Fibroblast of lung (primary cell): ENCODE results near the gene MBNL1. TPM values are rescaled to one million over a fixed set of nuclear protein-coding genes. Genes with fewer than 3 reads are reported as not detected.

Source experiments
- DNase-seq, 2 donors: peaks; one replicate each; pipeline versions ENCODE4 v3.0.0 to v3.0.0-alpha.2; 2010; ENCODE audit warnings: low read depth in 2 of 2
- H2AFZ ChIP-seq: 2 replicates; pipeline ENCODE4 v1.5.1; 2012; ENCODE audit warnings: low read length, control low read depth, inconsistent platforms
- H3K27ac ChIP-seq: 2 replicates; pipeline ENCODE4 v1.5.1; 2011; ENCODE audit warnings: low read length, control low read depth; ENCODE audit not compliant: insufficient read depth
- H3K27me3 ChIP-seq: 2 replicates; pipeline ENCODE4 v1.5.1; 2011; ENCODE audit warnings: mild to moderate bottlenecking, low read length; ENCODE audit not compliant: control insufficient read depth, insufficient read depth
- H3K36me3 ChIP-seq: 2 replicates; pipeline ENCODE4 v1.5.1; 2011; ENCODE audit warnings: low read length; ENCODE audit not compliant: control insufficient read depth, insufficient read depth
- H3K4me1 ChIP-seq: 2 replicates; pipeline ENCODE4 v1.5.1; 2011; ENCODE audit warnings: low read length; ENCODE audit not compliant: control insufficient read depth, insufficient read depth; ENCODE audit errors: extremely low read depth
- H3K4me2 ChIP-seq: 2 replicates; pipeline ENCODE4 v1.5.1; 2011; ENCODE audit warnings: low read length, control low read depth; ENCODE audit not compliant: insufficient read depth; ENCODE audit errors: extremely low read depth
- H3K4me3 ChIP-seq, 4 experiments: fragments of 200-600 bp in 1 of 4; sonication (generic) in 1 of 4; replicated peaks in 1 of 4; 2 replicates each; pipeline ENCODE4 v1.5.1; 2011 to 2016; ENCODE audit warnings: low read length in 4 of 4, low read depth in 3 of 4, mild to moderate bottlenecking in 3 of 4, control low read depth in 2 of 4, inconsistent platforms in 1 of 4, mixed read lengths in 1 of 4; ENCODE audit not compliant: insufficient read depth in 1 of 4; ENCODE audit errors: control extremely low read depth in 1 of 4
- H3K79me2 ChIP-seq: 2 replicates; pipeline ENCODE4 v1.5.1; 2012; ENCODE audit warnings: mild to moderate bottlenecking, low read length, inconsistent platforms; ENCODE audit not compliant: control insufficient read depth, insufficient read depth
- H3K9ac ChIP-seq: 2 replicates; pipeline ENCODE4 v1.5.1; 2011; ENCODE audit warnings: mild to moderate bottlenecking, low read length, control low read depth; ENCODE audit not compliant: insufficient read depth
- H3K9me3 ChIP-seq: 2 replicates; pipeline ENCODE4 v1.5.1; 2012; ENCODE audit warnings: low read depth, low read length; ENCODE audit not compliant: control insufficient read depth, insufficient read depth
- H4K20me1 ChIP-seq: 2 replicates; pipeline ENCODE4 v1.5.1; 2011; ENCODE audit warnings: low read length; ENCODE audit not compliant: control insufficient read depth, insufficient read depth; ENCODE audit errors: extremely low read depth
- CTCF ChIP-seq, 2 donors: IDR thresholded peaks in 1 of 2; conservative IDR thresholded peaks in 1 of 2; 1 replicate in 1 of 2; 2 replicates in 1 of 2; pipeline ENCODE4 v1.5.1; 2011 to 2012; ENCODE audit warnings: low read length in 2 of 2, control low read depth in 1 of 2, inconsistent platforms in 1 of 2, low read depth in 1 of 2, mild to moderate bottlenecking in 1 of 2
- EZH2 ChIP-seq: IDR thresholded peaks from 2 replicates; pipeline ENCODE4 v1.5.1; 2012; ENCODE audit warnings: low read length, control low read depth, mild to moderate bottlenecking; ENCODE audit errors: missing control alignments
- polyA plus RNA-seq, 2 donors: library from polyadenylated mRNA; depleted of rRNA in 1 of 2; stranded (reverse) in 1 of 2; unstranded in 1 of 2; fragments of >200 nt; gene quantifications; 2 replicates each; pipeline ENCODE4 v1.2.1, GENCODE V29; 2011 to 2012; ENCODE audit warnings: missing spikeins in 1 of 2
- total RNA-seq: library from RNA; depleted of rRNA; stranded (reverse); fragments of >200 nt; gene quantifications from 2 replicates; pipeline ENCODE4 v1.2.1, GENCODE V29; 2014

MBNL1 gene
- total and polyA plus RNA-seq, 2 donors (not counting 1 experiment from before 2014, with no cell fraction given) = 150 to 213 TPM

GRCh38 chr3:152497890-152498289 lies 229.2 kb downstream of the MBNL1 start:
- Histone ChIP-seq H3K9me3 (no peaks in the 10 kb centered on the region), H3K4me2 (no peak overlapping the region)

GRCh38 chr3:152499791-152500385 lies 231.2 kb downstream of the MBNL1 start:
- Histone ChIP-seq H3K36me3 (no peaks in the 10 kb centered on the region), H3K9ac (no peak overlapping the region), H4K20me1 (no peaks in the 10 kb centered on the region), H3K79me2 (no peaks in the 10 kb centered on the region), H3K27me3 (no peaks in the 10 kb centered on the region), H3K4me2 (no peak overlapping the region), H3K27ac (no peak overlapping the region), H3K4me1 (no peaks in the 10 kb centered on the region), H2AFZ (no peak overlapping the region), H3K9me3 (no peaks in the 10 kb centered on the region), H3K4me3 (no peak overlapping the region)
- no peak for TF ChIP-seq EZH2
- TF ChIP-seq CTCF (conservative IDR thresholded peaks at IDR 0.05 in 1 of 2, IDR thresholded peaks at IDR 0.05 in 1 of 2; ENCODE audit: low read depth in 1 of 2, low read length in 2 of 2) = no peak
- DNase-seq = no peak

More at GRCh38 chr3:152497890-152498289, 229.2 kb downstream of the MBNL1 start:
- Histone ChIP-seq H3K36me3 (no peaks in the 10 kb centered on the region), H2AFZ (no peak overlapping the region), H3K27ac (no peak overlapping the region), H3K27me3 (no peaks in the 10 kb centered on the region), H4K20me1 (no peaks in the 10 kb centered on the region), H3K4me1 (no peaks in the 10 kb centered on the region), H3K79me2 (no peaks in the 10 kb centered on the region), H3K4me3 (no peak overlapping the region), H3K9ac (no peak overlapping the region)
- DNase-seq = no peak
- TF ChIP-seq CTCF (conservative IDR thresholded peaks at IDR 0.05 in 1 of 2, IDR thresholded peaks at IDR 0.05 in 1 of 2; ENCODE audit: low read depth in 1 of 2, low read length in 2 of 2) = no peak
- no peak for TF ChIP-seq EZH2

DNA sequence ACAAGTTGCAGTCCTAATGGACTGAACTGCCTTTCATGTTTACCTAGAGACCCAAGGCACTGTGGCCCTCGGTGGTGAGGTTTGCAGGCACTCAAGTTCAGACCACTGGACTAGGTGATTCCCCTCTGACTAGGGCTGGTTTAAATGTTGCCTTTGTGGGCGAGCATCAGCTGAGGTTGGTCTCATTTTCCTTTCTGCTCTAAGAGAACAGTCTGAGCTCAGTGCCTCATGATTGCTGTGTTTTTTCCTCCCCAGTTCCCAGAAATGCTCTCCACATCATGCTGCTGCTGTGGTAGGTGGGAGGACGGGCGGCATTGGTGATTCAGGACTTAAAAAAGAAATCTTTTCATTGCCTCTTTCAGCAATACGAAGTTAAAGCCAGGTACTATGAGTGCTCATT lies 237.2 kb downstream of the MBNL1 start:
- no peak overlapping the region for H3K9ac ChIP-seq
- no peaks in the 10 kb centered on the region for H3K27me3 ChIP-seq
- H3K9me3 ChIP-seq = no peaks in the 10 kb centered on the region
- H3K36me3 ChIP-seq = no peaks in the 10 kb centered on the region
- H3K79me2 ChIP-seq = no peaks in the 10 kb centered on the region
- no peak overlapping the region for H2AFZ ChIP-seq
- no peaks in the 10 kb centered on the region for H3K4me1 ChIP-seq
- no peak for DNase-seq
- H3K4me2 ChIP-seq = no peak overlapping the region
- no peak overlapping the region for H3K4me3 ChIP-seq
- no peaks in the 10 kb centered on the region for H4K20me1 ChIP-seq
- H3K27ac ChIP-seq = no peak overlapping the region
- TF ChIP-seq EZH2 = no peak
- TF ChIP-seq CTCF (conservative IDR thresholded peaks at IDR 0.05 in 1 of 2, IDR thresholded peaks at IDR 0.05 in 1 of 2; ENCODE audit: low read depth in 1 of 2, low read length in 2 of 2) = no peak
